ENCODE data around the gene ANO10. TPM values are rescaled to one million over a fixed set of nuclear protein-coding genes. Genes with fewer than 3 reads are reported as not detected.

The ANO10 gene
- total and polyA plus RNA-seq, 2 donors (not counting 1 experiment from before 2014, with no cell fraction given), result 1.9 to 10.6 TPM

GRCh38 chr3:43612419-43612818 lies 9.4 kb downstream of the ANO10 start:
- Histone ChIP-seq H3K9ac (ENCODE audit: low read length) (no peak overlapping the region), H2AFZ (ENCODE audit: insufficient read depth, low read depth, low read length, poor library complexity, severe bottlenecking) (no peak overlapping the region), H3K4me1 (ENCODE audit: control insufficient read depth in 2 of 2, insufficient read depth in 2 of 2, low read length in 2 of 2) (no peaks in the 10 kb centered on the region), H3K36me3 (replicated peaks in 1 of 2; ENCODE audit: control extremely low read depth in 1 of 2, control insufficient read depth in 1 of 2, extremely low read depth in 1 of 2, insufficient read depth in 2 of 2, low read length in 1 of 2) (no peaks in the 10 kb centered on the region), H3K4me2 (replicated peaks; ENCODE audit: low read depth, low read length, poor library complexity, severe bottlenecking) (no peak overlapping the region), H3K9me3 (ENCODE audit: control extremely low read depth in 1 of 3, control insufficient read depth in 2 of 3, insufficient read depth in 1 of 3, low read length in 2 of 3) (no peaks in the 10 kb centered on the region), H3K27me3 (replicated peaks in 1 of 4; ENCODE audit: control extremely low read depth in 1 of 4, control insufficient read depth in 3 of 4, insufficient read depth in 4 of 4, low read length in 3 of 4) (no peaks in the 10 kb centered on the region), H4K20me1 (ENCODE audit: control insufficient read depth, insufficient read depth, low read length, poor library complexity, severe bottlenecking) (no peaks in the 10 kb centered on the region), H3K79me2 (ENCODE audit: control insufficient read depth, insufficient read depth, low read length) (no peaks in the 10 kb centered on the region), H3K4me3 (ENCODE audit: control extremely low read depth in 1 of 5, extremely low read depth in 1 of 5, insufficient read depth in 1 of 5, low read depth in 2 of 5, low read length in 4 of 5) (no peak overlapping the region), H3K27ac (ENCODE audit: low read length in 2 of 2) (no peak overlapping the region)
- DNase-seq, result no peak
- no peak for ATAC-seq (ENCODE audit: low read depth)
- POLR2A ChIA-PET, result no interaction called here
- Mint-ChIP-seq H3K9me3 (ENCODE audit: insufficient read depth) (no peaks in the 10 kb centered on the region), H3K27ac (no peak overlapping the region), H3K4me1 (no peaks in the 10 kb centered on the region), H3K27me3 (peaks cover 2% of the 10 kb centered on the region), H3K4me3 (no peak overlapping the region)
- TF ChIP-seq CTCF (IDR thresholded peaks at IDR 0.05) (no peak), EZH2 (IDR thresholded peaks at IDR 0.05; ENCODE audit: borderline replicate concordance, insufficient read depth, low read depth, low read length, poor library complexity, severe bottlenecking) (no peak)
- intact Hi-C loops (cut with micrococcal nuclease), result no loop called here
- CTCF ChIA-PET, result no interaction called here

- no peaks in the 10 kb centered on the region for H3K9me3 Mint-ChIP-seq (ENCODE audit: insufficient read depth)
- no peak overlapping the region for H3K4me3 Mint-ChIP-seq
- no peaks in the 10 kb centered on the region for H4K20me1 ChIP-seq (ENCODE audit: control insufficient read depth, insufficient read depth, low read length, poor library complexity, severe bottlenecking)
- H3K4me1 Mint-ChIP-seq, result no peaks in the 10 kb centered on the region
- H3K4me2 ChIP-seq (replicated peaks; ENCODE audit: low read depth, low read length, poor library complexity, severe bottlenecking), result no peak overlapping the region
- H3K27ac ChIP-seq (ENCODE audit: low read length in 2 of 2), result no peak overlapping the region
- H3K9ac ChIP-seq (ENCODE audit: low read length), result no peak overlapping the region
- H3K27ac Mint-ChIP-seq, result no peak overlapping the region
- H3K27me3 ChIP-seq (replicated peaks in 1 of 4; ENCODE audit: control extremely low read depth in 1 of 4, control insufficient read depth in 3 of 4, insufficient read depth in 4 of 4, low read length in 3 of 4), result no peaks in the 10 kb centered on the region
- intact Hi-C loops (cut with micrococcal nuclease), result no loop called here
- H2AFZ ChIP-seq (ENCODE audit: insufficient read depth, low read depth, low read length, poor library complexity, severe bottlenecking), result no peak overlapping the region
- H3K79me2 ChIP-seq (ENCODE audit: control insufficient read depth, insufficient read depth, low read length), result no peaks in the 10 kb centered on the region
- no peaks in the 10 kb centered on the region for H3K9me3 ChIP-seq (ENCODE audit: control extremely low read depth in 1 of 3, control insufficient read depth in 2 of 3, insufficient read depth in 1 of 3, low read length in 2 of 3)
- ChIA-PET CTCF (no interaction called here), POLR2A (no interaction called here)
- no peaks in the 10 kb centered on the region for H3K4me1 ChIP-seq (ENCODE audit: control insufficient read depth in 2 of 2, insufficient read depth in 2 of 2, low read length in 2 of 2)
- TF ChIP-seq CTCF (IDR thresholded peaks at IDR 0.05), result no peak
- no peak for TF ChIP-seq EZH2 (IDR thresholded peaks at IDR 0.05; ENCODE audit: borderline replicate concordance, insufficient read depth, low read depth, low read length, poor library complexity, severe bottlenecking)
- no peak overlapping the region for H3K4me3 ChIP-seq (ENCODE audit: control extremely low read depth in 1 of 5, extremely low read depth in 1 of 5, insufficient read depth in 1 of 5, low read depth in 2 of 5, low read length in 4 of 5)
- no peaks in the 10 kb centered on the region for H3K36me3 ChIP-seq (replicated peaks in 1 of 2; ENCODE audit: control extremely low read depth in 1 of 2, control insufficient read depth in 1 of 2, extremely low read depth in 1 of 2, insufficient read depth in 2 of 2, low read length in 1 of 2)
- ATAC-seq (ENCODE audit: low read depth) (no peak), DNase-seq (no peak)
- WGBS (ENCODE audit: insufficient coverage), result no CpG with 5 or more reads among the region's 1 CpG
- peaks cover 15% of the 10 kb centered on the region for H3K27me3 Mint-ChIP-seq
Measured at GRCh38 chr3:43609406-43609805, 12.4 kb downstream of the ANO10 start.

Data from B cell (primary cell).